Gastrocnemius medialis (tissue), 4 donors: Measurements from ENCODE around the gene RTP2.

ENCODE experiments used
- POLR2A ChIP-seq, 2 donors: fragments of 450-650 bp; IDR thresholded peaks; one replicate each; pipeline ENCODE4 v1.6.1; 2017; ENCODE audit warnings: antibody characterized with exemption in 2 of 2, mild to moderate bottlenecking in 2 of 2, moderate library complexity in 2 of 2
- TF ChIP-seq, protein P1 (sequence below), 5 experiments: fragments of 450-650 bp in 3 of 5; fragments of 200-600 bp in 2 of 5; sonication (generic) in 2 of 5; IDR thresholded peaks in 4 of 5; conservative IDR thresholded peaks in 1 of 5; 1 replicate in 4 of 5; 2 replicates in 1 of 5; pipeline ENCODE4 v1.5.1; 2016 to 2019; ENCODE audit warnings: antibody characterized with exemption in 5 of 5, mild to moderate bottlenecking in 3 of 5, moderate library complexity in 3 of 5

- TF ChIP-seq, protein P1, sequence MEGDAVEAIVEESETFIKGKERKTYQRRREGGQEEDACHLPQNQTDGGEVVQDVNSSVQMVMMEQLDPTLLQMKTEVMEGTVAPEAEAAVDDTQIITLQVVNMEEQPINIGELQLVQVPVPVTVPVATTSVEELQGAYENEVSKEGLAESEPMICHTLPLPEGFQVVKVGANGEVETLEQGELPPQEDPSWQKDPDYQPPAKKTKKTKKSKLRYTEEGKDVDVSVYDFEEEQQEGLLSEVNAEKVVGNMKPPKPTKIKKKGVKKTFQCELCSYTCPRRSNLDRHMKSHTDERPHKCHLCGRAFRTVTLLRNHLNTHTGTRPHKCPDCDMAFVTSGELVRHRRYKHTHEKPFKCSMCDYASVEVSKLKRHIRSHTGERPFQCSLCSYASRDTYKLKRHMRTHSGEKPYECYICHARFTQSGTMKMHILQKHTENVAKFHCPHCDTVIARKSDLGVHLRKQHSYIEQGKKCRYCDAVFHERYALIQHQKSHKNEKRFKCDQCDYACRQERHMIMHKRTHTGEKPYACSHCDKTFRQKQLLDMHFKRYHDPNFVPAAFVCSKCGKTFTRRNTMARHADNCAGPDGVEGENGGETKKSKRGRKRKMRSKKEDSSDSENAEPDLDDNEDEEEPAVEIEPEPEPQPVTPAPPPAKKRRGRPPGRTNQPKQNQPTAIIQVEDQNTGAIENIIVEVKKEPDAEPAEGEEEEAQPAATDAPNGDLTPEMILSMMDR (IDR thresholded peaks at IDR 0.05 in 4 of 5, conservative IDR thresholded peaks at IDR 0.05 in 1 of 5) = no peak
- TF ChIP-seq POLR2A (IDR thresholded peaks at IDR 0.05) = no peak
Measured at GRCh38 chr3:187686621-187687273, 15.6 kb downstream of the RTP2 start.
